GM12872 (cell line): ENCODE results near the gene AVPI1.

ENCODE experiments used
- TF ChIP-seq, protein P1 (sequence below): IDR thresholded peaks from 3 replicates; pipeline ENCODE4 v1.5.1; 2011; ENCODE audit warnings: low read depth, mild to moderate bottlenecking, low read length, moderate library complexity; ENCODE audit not compliant: insufficient read depth

Gene AVPI1

DNA sequence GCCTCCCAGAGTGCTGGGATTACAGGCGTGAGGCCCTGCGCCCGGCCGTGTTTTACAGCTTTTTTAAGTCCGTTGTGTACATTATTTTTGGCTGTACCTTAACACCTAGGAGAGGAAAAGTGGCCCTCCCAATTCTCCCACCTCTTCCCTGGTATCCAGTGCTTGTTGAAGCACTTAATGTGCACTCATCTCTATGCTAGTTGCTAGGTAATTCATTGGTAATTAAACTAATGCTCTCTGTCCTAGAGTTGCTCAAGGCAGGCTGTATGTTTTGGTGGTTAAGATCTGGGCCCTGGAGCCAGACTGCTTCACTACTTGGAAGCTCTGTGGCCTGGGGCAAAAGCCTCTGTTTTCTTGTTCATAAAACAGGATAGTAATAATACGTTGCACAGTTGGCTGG is 19.6 kb downstream of the AVPI1 start:
- TF ChIP-seq, protein P1, sequence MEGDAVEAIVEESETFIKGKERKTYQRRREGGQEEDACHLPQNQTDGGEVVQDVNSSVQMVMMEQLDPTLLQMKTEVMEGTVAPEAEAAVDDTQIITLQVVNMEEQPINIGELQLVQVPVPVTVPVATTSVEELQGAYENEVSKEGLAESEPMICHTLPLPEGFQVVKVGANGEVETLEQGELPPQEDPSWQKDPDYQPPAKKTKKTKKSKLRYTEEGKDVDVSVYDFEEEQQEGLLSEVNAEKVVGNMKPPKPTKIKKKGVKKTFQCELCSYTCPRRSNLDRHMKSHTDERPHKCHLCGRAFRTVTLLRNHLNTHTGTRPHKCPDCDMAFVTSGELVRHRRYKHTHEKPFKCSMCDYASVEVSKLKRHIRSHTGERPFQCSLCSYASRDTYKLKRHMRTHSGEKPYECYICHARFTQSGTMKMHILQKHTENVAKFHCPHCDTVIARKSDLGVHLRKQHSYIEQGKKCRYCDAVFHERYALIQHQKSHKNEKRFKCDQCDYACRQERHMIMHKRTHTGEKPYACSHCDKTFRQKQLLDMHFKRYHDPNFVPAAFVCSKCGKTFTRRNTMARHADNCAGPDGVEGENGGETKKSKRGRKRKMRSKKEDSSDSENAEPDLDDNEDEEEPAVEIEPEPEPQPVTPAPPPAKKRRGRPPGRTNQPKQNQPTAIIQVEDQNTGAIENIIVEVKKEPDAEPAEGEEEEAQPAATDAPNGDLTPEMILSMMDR = no peak

DNA sequence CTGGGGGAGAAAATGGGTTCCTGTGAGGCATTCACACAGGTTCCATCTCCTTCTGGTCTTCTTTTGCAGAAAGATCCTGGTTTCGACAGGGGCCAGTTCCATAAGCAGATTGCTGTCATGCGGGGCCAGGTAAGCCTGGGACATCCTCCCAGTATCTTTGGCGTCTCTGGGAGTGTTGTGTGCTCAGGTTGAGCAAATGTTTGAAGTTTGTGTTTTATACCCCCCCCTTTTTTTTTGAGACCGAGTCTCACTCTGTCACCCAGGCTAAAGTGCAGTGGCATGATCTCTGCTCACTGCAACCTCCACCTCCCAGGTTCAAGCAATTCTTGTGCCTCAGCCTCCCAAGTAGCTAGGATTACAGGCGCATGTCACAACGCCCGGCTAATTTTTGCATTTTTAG is 20.0 kb downstream of the AVPI1 start:
- TF ChIP-seq, protein P1 = no peak

DNA sequence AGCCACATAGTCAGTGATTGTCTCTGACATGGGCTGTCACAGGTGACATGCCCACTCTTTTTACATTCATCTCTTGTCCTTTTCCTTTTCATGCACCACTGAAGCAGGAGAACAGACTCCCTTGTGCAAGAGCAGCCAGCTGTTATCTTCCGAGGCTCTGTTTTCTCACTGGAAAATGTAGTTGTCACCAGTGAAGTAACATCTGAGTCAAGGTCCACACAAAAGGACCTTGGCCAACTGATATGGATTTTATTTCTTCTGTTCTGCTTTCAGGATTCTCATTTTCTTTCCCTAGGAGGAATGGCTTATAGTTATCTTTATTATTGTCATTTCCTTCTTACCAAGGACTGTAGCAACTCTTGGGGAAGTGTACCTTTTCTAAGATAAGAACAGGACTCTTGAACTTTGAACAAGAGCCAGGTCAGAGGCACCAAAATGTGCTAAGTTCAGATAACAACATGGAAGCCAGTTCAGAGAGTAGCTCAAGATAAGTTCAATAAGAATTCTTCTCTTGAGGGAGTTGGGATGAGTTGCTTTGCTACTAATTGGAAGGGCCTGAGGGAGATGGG is 22.7 kb downstream of the AVPI1 start:
- TF ChIP-seq, protein P1 = no peak

DNA sequence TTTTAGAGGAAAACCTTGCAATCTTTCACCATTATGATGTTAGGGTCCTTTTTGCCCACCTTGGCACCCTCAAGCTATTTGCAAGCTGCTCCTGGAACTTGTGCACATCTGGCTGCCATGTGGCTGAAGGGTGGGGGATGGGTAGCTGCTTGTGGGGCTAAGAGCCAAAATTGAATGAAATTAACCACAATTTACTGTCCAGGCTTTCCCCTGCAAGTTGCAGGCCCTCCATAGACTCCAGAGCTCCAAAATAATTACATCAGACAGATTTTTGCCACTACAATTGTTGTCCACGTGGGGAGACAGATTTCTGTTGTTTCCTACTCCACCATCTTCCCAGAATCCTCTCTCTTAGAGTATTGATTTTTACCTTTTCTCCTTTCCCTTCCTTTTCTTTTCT is 27.5 kb downstream of the AVPI1 start:
- TF ChIP-seq, protein P1 = no peak

DNA sequence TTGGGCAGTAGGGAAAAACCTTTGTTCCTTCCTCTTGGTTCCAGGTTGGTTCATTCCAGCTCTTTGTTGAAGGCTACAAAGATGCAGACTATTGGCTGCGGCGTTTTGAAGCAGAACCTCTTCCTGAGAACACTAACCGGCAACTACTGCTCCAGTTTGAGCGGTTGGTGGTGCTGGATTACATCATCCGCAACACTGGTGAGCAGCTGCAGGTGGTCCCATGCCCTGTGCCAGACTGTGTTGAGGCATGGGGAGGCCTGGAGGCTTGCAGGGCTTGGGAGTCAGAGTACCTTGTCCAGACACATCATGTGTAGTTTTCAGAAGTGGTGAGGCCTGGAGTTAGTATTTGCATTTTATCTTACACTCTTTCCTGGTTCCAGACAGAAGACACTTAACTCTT is 30.3 kb downstream of the AVPI1 start:
- TF ChIP-seq, protein P1 = no peak

DNA sequence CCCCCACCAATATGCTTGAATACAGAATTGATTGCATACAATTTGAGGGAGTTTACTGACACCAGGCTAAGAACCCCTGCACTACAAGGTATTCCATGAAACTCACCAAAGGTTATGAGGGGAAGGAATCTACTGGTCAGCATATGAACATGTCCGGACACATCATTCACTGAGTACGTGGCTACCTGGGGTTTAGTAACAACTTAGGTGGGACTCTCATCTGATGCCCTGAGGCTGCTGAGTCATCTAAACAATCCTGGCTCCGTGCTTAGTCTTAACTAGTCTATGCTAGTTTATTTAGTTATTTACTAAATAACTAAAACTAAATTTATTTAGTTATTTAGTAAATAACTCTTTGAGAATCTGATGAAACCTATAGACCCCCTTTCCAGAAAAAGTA is 35.3 kb downstream of the AVPI1 start:
- TF ChIP-seq, protein P1 = no peak

DNA sequence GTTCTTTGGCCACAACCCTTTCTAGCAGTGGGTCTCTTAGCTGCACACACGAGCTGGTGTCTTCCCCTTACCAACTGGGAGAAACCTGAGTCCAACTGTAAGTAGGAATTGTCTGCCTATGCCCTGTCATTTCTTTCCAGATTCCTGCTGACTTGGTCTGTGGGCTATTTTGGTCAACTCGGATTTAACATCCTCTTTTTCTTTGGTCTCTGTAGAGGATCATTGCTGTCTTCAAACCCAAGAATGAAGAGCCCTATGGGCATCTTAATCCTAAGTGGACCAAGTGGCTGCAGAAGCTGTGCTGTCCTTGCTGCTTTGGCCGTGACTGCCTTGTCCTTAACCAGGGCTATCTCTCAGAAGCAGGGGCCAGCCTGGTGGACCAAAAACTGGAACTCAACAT is 36.3 kb downstream of the AVPI1 start:
- TF ChIP-seq, protein P1 = no peak
